Stimulated activated CD4-positive, alpha-beta T cell treated with anti-CD3 and anti-CD28 coated beads, Interleukin-1b, Interleukin-23, amount 100 ng/mL, for 4 hours (primary cell): ENCODE measurements around the gene TPCN1.

Experiments
- DNase-seq, 2 donors: peaks; one replicate each; pipeline ENCODE4 v3.0.0-alpha.2; 2020; ENCODE audit warnings: low read depth in 2 of 2

TPCN1 gene

DNA sequence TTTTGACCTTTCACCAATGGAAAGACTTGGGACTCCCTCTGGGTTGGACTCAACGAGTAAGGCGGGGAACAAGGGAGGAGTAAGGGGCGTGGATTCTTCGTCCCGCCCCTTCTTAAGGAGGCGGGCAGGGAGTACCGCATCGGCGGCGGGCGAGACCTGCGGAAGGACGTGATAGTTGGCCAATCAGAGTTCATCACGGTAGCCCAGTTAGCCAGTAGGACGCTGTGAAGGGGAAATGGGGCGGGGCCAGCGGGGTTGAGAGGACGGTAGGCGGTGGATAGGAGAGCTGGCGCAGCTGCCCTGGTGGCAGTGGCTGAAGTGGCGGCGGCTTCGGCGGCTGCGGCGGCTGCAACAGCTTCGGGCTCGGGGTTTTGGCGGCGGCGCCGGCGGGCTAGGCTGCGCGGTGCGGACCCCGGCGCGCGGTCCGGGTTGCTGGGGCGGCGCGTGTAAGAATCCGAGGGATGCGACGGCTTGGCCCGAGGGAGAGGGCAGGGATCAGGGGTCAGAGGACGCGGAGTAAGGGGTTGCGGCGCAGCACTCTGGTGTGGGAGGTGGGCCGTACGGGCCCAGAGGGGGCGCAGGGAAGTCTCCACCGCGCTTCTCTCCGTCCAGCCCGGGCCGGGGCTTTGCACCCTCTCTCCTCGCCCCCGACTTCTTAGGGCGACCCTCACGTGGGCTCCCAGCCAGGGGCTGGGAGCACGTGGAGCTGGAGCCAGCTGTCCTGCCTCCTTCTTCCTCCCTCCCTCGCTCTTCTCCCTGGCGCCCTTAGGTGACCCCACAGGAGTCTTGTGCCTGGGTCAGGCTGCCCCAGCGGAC is at the start of gene TPCN1:
TSS of gene TPCN1 (plus strand) at position 284 of the 816 bp plus-strand sequence. CDS start 5,389 bp downstream, outside the sequence.
- peak; percentile 98 for DNase-seq

DNA sequence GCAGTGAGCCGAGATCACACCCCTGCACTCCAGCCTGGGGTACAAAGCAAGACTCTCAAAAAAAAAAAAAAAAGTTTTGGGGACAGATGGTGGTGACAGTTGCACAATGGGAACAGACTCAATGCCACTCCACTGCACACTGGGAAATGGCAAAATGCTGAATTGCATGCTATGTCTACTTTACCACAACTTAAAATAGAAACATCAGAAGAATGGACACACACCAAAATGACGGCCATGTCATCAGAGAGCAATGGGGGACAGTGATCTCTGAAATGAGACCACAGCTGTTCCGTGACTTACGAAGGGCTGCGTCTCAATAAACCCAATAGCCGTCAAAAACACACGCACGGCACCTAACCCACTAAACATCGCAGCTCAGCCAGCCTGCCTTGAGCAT is 49.7 kb upstream of the TPCN1 start:
- no peak for DNase-seq

DNA sequence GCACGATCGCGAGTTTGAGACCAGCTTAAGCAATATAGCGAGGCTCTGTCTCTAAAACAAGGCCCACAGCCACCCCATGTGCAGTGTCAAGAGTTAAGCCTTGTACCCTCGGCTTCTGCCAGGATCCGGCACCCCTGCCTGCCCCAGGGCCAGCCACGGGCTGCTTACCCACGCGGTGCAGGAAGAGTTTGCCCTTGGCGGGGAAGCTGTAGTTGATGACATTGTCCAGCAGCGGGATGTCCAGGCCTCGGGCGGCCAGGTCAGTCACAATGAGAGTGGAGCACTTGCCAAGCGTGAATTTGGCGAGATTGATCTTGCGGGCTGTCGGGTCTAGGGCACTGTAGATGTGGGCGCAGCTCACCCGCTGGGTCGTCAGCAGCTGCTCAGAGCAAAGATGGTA is 49.1 kb upstream of the TPCN1 start:
- no peak for DNase-seq

DNA sequence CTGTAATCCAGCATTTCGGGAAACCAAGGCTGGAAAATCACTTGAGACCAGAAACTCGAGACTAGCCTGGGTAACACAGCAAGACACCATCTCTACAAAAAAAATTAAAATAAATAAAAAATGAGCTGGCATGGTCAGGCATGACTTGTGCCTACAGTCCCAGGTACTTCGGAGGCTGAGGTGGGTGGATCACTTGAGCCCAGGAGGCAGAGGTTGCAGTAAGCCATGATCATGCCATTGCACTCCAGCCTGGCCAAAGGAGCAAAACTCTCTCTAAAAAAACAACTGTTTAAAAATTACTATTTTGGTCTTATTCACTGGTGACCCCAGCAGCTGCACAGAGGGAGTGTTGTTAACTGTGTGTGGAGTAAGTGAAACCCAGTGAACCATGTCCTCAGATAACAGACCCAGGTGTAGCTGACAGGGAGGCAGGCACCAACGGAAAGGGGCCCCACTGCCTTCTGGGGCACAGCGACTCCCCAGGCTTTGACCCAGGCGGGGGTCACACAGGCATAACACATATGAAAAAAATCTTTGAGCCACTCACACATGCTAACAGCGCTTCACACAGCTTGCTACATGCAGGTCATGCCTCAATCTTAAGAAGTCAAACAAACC is 48.1 kb upstream of the TPCN1 start:
- no peak for DNase-seq

DNA sequence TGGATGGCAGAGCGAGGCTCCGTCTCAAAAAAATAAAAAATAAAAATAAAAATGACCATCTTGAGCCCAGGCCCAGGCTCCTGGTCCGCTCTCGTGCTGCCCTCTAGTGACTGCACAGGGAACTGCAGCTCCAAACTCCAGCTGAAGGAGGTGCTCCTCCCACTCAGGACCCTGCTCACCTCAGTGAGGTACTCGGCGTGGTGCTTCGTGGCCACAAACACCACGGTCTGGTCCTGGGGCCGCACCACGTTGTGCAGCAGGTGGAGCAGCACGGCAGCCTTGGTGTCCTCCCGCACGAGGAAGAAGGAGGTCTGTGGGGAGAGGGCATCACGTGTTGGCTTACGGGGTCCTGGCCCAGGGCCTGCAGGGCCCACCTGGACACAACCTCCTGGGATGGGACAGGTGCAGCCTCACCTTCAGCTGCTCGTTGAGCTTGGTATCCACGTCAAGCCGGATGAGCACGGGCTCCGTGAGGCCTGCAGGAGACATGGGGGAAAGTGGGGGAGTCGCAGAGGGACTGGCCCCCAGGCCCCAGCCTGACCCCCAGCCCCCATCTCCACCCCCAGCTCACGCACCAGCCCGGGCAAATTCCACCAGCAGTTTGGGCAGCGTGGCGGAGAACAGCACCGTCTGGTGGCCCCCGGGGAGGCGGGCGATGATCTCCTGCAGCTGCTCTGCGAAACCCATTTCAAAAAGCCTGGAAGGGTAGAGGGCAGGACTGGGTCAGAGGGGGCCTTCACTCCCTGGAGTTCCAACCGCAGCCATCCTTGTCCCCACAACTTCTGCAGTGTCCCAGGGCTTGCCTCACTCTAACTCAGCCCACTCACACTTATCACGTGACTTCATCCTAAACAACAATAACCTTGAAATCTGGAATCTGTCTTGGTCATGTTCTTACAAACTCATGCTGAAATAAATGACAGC is 46.5 kb upstream of the TPCN1 start:
- DNase-seq: peak; percentile 73 to 79

DNA sequence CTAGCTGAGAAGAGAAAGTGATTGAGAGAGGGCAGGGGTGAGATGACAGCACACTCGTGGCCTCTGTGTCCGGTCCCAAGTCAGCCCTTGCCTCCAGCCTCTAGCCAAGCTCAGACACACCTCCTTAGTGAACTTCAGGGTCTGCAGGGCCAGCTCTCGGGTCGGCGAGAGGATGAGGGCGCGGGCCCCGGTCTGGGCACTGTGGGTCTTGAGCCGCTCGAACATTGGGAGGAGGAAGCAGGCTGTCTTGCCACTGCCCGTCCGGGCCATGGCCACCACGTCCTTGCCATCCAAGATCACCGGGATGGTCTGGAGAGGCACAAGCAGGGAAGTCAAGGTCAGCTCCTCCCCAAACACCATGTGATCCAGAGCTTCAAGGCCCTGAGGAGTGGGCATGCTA is 42.2 kb upstream of the TPCN1 start:
- DNase-seq: no peak

DNA sequence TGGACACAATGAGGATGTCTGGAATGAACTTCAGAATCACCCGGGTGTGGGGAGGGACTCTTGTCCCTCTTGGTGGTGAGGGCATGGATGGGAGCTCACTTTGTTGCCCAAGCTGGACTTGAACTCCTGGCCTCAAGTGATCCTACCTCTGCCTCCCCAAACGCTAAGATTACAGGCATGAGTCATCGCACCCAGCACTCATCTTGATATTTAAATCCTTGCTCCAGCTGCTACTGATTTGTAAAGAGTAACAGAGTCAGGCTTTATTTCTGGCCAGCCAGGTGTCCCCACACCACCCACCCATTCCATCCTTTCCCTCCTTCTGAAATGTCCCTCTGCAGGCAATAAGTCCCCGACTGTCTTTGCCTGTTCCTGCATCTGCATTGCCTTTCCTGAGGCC is 40.9 kb upstream of the TPCN1 start:
- no peak for DNase-seq

DNA sequence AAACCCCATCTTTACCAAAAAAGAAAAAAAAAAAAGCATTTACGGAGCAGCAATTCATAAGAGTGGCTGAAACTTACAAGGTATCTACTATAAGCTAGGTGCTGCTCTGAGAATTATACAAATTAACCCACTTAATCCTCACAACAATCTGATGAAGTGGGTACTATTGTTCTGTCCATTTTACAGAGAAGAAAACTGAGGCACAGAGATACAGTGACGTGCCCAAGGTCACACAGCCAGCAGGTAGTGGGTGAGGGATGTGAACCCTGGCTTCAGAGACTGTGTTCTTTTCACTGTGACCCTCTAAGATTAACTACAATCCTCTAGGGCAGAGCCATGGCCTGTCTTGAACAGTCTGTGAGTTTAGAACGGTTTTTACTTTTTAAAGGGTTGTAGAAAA is 39.3 kb upstream of the TPCN1 start:
- no peak for DNase-seq

DNA sequence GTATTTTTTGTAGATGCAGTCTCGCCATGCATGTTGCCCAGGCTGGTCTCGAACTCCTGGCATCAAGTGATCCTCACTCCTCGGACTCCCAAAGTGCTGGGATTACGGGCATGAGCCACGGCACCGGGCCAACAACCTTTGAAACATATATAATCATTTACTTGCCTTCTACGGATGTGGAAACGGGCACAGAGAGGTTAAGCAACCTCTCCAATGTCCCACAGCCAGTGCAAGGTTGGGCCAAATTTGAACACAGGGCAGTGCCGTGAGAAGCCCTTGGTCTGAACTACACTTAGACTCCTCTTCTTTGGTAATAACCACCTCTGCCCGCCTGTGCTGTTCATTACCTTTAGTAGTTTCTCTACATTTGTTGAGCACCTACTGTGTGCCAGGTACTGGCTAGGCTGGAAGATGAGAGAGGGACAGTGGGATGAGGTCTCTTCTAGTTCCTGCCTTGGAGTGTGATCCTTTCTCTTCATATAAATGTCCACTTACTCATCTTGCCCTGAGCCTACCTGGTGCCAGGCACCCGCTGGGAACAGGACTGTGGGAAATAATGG is 38.2 kb upstream of the TPCN1 start:
- DNase-seq: no peak

DNA sequence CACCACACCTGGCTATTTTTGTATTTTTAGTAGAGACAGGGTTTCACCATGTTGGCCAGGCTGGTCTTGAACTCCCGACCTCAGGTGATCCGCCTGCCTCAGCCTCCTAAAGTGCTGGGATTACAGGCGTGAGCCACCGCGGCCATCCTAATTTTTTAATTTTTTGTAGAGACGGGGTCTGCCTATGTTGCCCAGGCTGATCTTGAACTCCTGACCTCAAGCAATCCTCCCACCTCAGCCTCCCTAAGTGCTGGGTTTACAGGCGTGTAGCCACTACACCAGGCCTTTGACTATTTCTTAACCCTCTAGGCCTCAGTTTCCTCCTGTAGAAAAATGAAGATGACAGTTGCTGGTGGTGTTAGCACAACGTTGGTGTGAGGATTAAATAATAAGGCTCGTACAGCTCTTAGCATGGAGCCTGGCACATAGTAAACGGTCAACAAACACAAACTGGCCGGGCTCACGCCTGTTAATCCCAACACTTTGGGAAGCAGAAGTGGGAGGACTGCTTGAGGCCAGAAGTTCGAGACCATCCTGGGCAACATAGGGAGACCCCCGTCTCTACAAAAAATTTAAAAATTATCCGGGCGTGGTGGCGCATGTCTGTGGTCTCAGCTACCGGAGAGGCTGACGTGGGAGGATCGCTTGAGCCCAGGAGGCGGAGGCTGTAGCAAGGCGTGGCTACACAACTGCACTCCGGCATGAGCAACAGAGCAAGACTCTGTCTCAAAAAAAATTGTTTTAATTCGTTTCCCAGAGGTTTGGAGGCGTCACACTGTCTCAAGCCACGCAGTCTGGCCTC is 37.0 kb upstream of the TPCN1 start:
- no peak for DNase-seq

DNA sequence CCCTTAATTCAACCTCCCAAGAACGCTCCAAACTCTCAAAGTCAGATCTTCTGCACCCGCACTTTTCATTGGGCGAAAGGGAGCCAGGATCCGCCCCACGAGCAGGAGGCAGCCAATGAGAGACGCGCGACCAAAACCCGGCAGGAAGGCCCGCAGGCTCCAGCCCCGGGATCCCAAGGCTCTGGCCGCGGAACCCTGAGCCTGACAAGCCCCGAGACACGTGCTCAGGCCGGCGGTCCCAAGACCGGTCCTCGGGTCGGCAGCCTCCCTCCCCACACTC is 36.4 kb upstream of the TPCN1 start:
- peak; percentile 73 to 76 for DNase-seq

DNA sequence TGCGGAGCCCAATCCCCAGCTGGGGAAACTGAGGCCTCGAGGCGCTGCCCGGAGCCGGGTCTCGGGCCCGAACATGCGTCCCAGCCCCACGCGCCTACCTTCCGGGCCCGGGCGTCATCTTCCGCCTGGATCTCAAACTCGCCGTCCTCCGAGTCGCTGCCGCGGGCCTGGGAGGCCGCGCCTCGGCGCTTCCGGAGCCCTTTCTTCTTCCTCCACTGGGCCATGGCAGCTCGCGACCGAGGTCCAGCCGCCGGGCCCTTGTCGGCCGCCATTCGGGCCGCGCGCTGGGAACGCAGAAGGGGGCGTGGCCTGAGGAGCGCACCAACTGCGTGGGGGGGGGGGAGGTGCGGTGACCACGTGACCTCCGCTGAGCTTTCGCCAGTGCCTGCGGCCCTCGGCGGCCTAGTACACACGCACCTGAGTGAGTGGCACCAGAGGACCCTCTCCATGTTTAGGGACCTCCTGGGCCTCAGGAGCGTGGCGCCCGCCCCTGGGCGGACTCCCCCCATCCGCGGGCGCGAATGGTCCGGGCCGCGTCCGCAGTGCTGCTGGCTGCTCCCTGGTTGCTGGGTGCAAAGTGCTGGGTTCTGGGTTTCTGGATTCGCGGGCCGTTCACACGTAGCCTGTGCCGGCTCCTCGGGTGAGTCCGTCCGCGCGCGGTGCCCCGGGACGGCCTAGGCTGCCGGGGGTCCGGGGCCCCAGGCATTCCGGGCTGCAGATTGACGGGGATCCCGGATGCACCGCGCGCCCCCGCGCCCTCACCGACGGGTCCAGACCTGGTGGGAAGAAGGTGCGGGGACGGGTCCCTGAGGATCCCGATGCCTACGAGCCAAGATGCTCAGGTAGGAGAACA is 35.9 kb upstream of the TPCN1 start, which contains the start of the genes DDX54 and RITA1:
TSS of gene DDX54 (minus strand) at position 299 of the 853 bp plus-strand sequence. CDS start at position 272, 27 bp downstream.
TSS of gene RITA1 (plus strand) at position 542 of the 853 bp plus-strand sequence. CDS start 1,026 bp downstream, outside the sequence.
- DNase-seq: peak; percentile 74 to 80

DNA sequence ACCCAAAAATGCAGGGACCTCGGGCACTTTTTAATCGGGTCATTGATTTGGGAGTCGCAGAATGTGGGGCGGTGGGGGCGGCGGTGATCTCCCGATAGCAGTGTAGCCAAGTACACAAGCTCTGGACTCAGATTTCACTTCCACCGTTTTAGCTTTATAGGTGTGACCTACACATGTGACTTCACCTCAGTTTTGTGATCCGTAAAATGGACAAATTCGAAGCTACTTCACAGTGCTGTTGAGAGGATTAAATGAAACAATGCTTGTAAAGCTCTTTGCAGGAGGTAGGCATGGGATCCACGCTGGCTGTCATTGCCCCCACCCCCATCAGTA is 35.3 kb upstream of the TPCN1 start:
- DNase-seq: no peak

DNA sequence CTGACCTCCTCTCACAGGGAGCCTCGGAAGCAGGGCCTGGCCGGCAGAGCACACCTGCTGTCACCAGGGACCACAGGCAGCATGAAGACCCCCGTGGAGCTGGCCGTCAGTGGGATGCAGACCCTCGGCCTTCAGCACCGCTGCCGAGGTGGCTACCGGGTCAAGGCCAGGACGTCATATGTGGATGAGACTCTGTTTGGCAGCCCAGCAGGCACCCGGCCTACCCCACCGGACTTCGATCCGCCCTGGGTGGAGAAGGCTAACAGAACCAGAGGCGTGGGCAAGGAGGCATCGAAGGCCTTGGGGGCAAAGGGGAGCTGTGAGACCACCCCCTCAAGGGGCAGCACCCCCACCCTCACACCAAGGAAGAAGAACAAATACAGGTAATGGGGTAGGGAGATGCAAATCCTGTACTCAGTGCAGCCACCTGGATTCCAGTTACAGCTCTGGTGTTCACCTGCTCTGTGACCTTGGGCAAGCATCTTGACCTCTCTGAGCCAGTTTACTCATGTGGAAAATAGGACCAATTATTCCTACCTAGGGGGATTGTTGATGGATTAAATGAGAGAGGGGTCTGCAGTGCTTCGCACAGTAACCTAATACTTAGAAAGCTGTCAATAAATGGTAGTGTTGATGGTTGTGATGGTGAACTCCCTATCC is 34.5 kb upstream of the TPCN1 start:
- DNase-seq: no peak

DNA sequence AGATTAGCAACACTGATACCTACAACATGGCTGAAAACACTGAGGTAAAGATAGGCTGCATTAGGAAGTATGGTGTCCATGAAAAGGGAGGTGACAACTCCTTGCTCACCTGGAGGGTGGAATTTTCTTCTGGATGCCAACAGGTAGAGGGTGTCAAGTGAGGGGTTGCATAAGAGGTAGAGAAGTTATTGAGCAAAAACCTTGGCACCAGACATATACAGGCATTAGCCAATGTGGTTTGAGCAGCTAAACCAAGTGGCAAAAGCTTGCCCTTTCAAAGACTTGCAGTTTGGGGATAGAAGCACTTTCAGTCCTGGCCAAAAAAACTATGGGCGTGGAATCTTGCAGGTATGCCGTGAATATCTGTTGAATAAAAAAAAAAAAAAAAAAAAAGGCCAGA is 31.9 kb upstream of the TPCN1 start:
- DNase-seq: no peak

DNA sequence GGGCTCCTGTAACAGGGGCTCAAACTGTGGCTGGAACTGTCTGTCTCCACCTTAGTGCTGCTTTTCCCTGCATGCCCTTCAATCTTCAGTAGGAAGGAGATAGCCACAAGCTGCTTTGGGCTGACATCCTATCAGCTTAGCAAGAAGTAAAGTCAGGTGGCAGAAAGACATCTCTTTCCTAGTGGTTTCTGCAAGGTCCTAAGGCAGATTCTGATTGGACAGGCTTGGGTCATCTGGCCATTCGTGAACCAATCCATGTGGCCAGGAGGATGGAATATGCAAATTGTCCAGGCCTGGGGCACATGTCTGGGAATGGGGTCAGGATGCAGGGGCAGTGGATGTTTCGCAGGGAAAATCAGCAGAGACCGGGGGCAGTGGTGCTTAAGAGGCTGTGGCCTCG is 30.5 kb upstream of the TPCN1 start:
- no peak for DNase-seq

DNA sequence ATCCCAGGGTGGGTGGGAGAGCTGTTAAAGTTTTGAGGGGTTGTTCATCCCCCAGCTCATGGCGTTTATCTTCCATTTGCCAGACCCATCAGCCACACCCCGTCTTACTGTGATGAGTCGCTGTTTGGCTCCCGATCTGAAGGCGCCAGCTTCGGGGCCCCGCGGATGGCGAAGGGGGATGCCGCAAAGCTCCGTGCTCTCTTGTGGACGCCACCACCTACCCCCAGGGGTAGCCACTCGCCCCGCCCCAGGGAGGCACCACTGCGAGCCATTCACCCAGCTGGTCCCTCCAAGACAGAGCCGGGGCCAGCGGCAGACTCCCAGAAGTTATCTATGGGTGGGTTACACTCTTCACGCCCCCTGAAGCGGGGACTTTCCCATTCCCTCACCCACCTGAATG is 30.0 kb upstream of the TPCN1 start:
- DNase-seq: no peak

DNA sequence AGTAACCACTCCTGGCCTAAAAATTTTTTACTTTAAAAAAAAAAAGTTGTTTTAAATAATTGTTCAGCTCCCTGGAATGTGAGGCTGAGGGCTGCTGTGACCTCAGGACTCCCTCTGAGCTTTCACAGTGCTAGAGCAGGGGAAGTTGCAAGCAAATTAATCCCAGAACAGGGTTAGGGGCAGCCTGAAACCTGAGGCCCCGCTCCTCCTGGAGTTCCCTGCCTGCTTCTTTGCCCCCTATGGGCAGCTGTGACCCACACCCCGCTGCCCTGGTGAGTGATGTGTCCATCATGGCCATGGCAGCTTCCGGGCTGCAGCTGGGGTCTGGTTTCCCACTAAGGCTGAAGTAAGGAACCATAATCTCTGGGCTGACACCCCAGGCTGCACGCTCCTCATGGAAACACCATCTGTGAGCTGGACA is 26.3 kb upstream of the TPCN1 start:
- DNase-seq: no peak

DNA sequence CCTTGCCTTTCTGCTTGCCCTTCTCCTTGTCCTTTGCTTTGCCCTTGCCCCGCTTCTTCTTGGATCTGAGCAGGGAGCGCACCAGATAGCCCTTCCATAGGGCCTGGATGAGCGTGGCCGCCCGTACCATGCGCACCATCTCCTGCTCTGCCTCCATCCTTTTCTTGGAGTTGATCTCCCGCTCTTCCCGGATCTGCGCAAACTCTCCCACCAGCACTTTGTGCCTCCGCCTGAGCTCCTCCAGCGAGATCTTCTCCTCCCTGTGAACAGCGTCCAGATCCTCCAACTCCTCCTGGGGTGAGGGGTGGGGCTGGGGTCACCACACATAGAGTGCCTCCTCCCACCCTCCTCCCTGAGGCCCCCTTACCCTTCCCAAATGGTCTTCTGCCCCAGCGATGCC is 25.7 kb upstream of the TPCN1 start:
- DNase-seq: no peak

DNA sequence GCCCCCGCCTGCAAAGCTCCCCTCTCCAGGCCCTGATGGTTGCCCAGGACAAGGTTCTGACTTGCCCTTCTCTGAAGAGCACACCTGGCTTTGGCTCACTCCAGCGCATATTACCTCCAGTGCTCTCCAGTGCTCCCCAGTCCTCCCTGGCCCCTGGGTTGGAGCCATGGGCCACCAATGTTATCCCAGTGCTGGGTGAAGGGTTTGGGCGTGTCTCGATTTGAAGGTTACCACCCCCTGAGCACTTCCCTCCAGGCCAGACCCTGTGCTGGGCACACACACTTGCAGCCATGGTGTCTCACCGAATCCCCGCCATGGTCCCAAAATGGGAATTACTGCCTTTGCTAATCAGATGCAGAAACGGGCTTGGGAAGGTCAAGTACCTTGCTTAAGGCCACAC is 24.7 kb upstream of the TPCN1 start:
- DNase-seq: no peak
